Epithelial cell of proximal tubule (primary cell): ENCODE measurements around the gene STX11. TPM values are rescaled to one million over a fixed set of nuclear protein-coding genes. Genes with fewer than 3 reads are reported as not detected.
"Not testable (repeated sequence)": the region's sequence is repeated elsewhere in the genome, so short reads cannot be mapped to it uniquely, and the experiment has no call there.

ENCODE experiments used
- DNase-seq: peaks from one replicate; pipeline ENCODE4 v3.0.0-alpha.2; 2011; ENCODE audit warnings: low read depth
- H3K4me3 ChIP-seq: 2 replicates; pipeline ENCODE4 v1.5.1; 2011; ENCODE audit warnings: low read depth, mild to moderate bottlenecking, low read length
- CTCF ChIP-seq: conservative IDR thresholded peaks from 2 replicates; pipeline ENCODE4 v1.5.1; 2012; ENCODE audit warnings: low read depth, mild to moderate bottlenecking, low read length
- total RNA-seq: library from RNA; depleted of rRNA; stranded (reverse); fragments of >200 nt; gene quantifications from 2 replicates; pipeline ENCODE4 v1.2.3, GENCODE V29; 2015

Gene STX11
- total RNA-seq, 1 donor from 2014 or later, result 0.52 TPM

- H3K4me3 ChIP-seq, result no peak overlapping the region
- no peak for TF ChIP-seq CTCF
- no peak for DNase-seq
Observed at GRCh38 chr6:144178323-144178722, 28.0 kb downstream of the STX11 start.

- no peak for DNase-seq
- H3K4me3 ChIP-seq, result no peak overlapping the region
- TF ChIP-seq CTCF, result no peak
Observed at GRCh38 chr6:144179237-144179636, 28.9 kb downstream of the STX11 start.

GRCh38 chr6:144179828-144180227 lies 29.5 kb downstream of the STX11 start:
- TF ChIP-seq CTCF, result no peak
- no peak for DNase-seq
- no peak overlapping the region for H3K4me3 ChIP-seq

- not testable (repeated sequence) for H3K4me3 ChIP-seq, DNase-seq
Observed at GRCh38 chr6:144180354-144180753, 30.0 kb downstream of the STX11 start.

GRCh38 chr6:144181639-144182038 lies 31.3 kb downstream of the STX11 start:
- no peak for TF ChIP-seq CTCF
- H3K4me3 ChIP-seq, result no peak overlapping the region

GRCh38 chr6:144184186-144184585 lies 33.9 kb downstream of the STX11 start:
- not testable (repeated sequence) for DNase-seq

More at GRCh38 chr6:144181639-144182038, 31.3 kb downstream of the STX11 start:
- no peak for DNase-seq

GRCh38 chr6:144185133-144185836 lies 35.0 kb downstream of the STX11 start:
- TF ChIP-seq CTCF, result no peak
- DNase-seq, result no peak
- H3K4me3 ChIP-seq, result no peak overlapping the region

More at GRCh38 chr6:144184186-144184585, 33.9 kb downstream of the STX11 start:
- not testable (repeated sequence) for H3K4me3 ChIP-seq

GRCh38 chr6:144186817-144187625 lies 36.7 kb downstream of the STX11 start:
- no peak for TF ChIP-seq CTCF
- no peak overlapping the region for H3K4me3 ChIP-seq
- no peak for DNase-seq
